ENCODE results near the gene GNB1. TPM values are rescaled to one million over a fixed set of nuclear protein-coding genes. Genes with fewer than 3 reads are reported as not detected.

The GNB1 gene
- total and polyA plus RNA-seq, 2 of the 4 experiments (the other 2 are of a cell fraction) = 73.5 to 371 TPM

- no peak overlapping the region for H2AFZ ChIP-seq (replicated peaks; ENCODE audit: low read length, poor library complexity)
- no TSS peak for BruUV-seq (replicated peaks)
- H3K9me3 ChIP-seq (ENCODE audit: control insufficient read depth, insufficient read depth, low read length) = no peaks in the 10 kb centered on the region
- no CpG with 5 or more reads among the region's 7 CpGs for WGBS, 2 experiments (ENCODE audit: extremely low coverage in 2 of 2, insufficient read length in 1 of 2)
- H3K27ac ChIP-seq (ENCODE audit: insufficient read depth, low read length) = no peak overlapping the region
- no peak for DNase-seq
- POLR2A ChIA-PET (ENCODE audit: unreplicated experiment) = no interaction called here
- H4K91ac ChIP-seq (ENCODE audit: insufficient read depth, low read depth, low read length) = no peak overlapping the region
- intact Hi-C loops (cut with micrococcal nuclease) (no loop called here), in situ Hi-C loops (cut with MboI; ENCODE audit: low sequenced_read_pairs) (no loop called here), dilution Hi-C loops (cut with HindIII; ENCODE audit: low sequenced_read_pairs, unreplicated experiment) (no loop called here)
- H3K9ac ChIP-seq (ENCODE audit: low read depth, low read length) = no peak overlapping the region
- no peak overlapping the region for H3K4ac ChIP-seq (ENCODE audit: low read depth, low read length)
- no peak overlapping the region for H3K14ac ChIP-seq (replicated peaks; ENCODE audit: low read depth, low read length)
- no peak overlapping the region for H3K4me2 ChIP-seq (ENCODE audit: low read depth, low read length)
- H2AK9ac ChIP-seq (replicated peaks; ENCODE audit: low read depth, low read length, poor library complexity) = no peak overlapping the region
- H3K56ac ChIP-seq (ENCODE audit: extremely low read depth, insufficient read depth, low read length) = no peak overlapping the region
- H2BK20ac ChIP-seq (ENCODE audit: low read depth, low read length) = no peak overlapping the region
- peaks cover 32% of the 10 kb centered on the region for H3K36me3 ChIP-seq (ENCODE audit: control insufficient read depth, insufficient read depth, low read length)
- H2AK5ac ChIP-seq (ENCODE audit: low read depth, low read length) = no peak overlapping the region
- no peak overlapping the region for H4K8ac ChIP-seq (ENCODE audit: low read depth in 2 of 2, low read length in 2 of 2)
- peaks cover 100% of the 10 kb centered on the region for H4K20me1 ChIP-seq (ENCODE audit: insufficient read depth, low read length)
- no peak for TF ChIP-seq BHLHE40 (IDR thresholded peaks at IDR 0.05; ENCODE audit: low read depth, low read length)
- TF ChIP-seq POLR2A (IDR thresholded peaks at IDR 0.05; ENCODE audit: low read depth, low read length) = no peak
- TF ChIP-seq, protein P1, sequence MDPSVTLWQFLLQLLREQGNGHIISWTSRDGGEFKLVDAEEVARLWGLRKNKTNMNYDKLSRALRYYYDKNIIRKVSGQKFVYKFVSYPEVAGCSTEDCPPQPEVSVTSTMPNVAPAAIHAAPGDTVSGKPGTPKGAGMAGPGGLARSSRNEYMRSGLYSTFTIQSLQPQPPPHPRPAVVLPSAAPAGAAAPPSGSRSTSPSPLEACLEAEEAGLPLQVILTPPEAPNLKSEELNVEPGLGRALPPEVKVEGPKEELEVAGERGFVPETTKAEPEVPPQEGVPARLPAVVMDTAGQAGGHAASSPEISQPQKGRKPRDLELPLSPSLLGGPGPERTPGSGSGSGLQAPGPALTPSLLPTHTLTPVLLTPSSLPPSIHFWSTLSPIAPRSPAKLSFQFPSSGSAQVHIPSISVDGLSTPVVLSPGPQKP (IDR thresholded peaks at IDR 0.05; ENCODE audit: borderline replicate concordance, low read depth, low read length) = no peak
- TF ChIP-seq CEBPB (IDR thresholded peaks at IDR 0.05; ENCODE audit: low read depth, low read length) = no peak
- TF ChIP-seq CTCF (conservative IDR thresholded peaks at IDR 0.05; ENCODE audit: low read depth, low read length) = no peak
- TF ChIP-seq RAD21 (IDR thresholded peaks at IDR 0.05; ENCODE audit: low read length) = no peak
- TF ChIP-seq CHD1 (IDR thresholded peaks at IDR 0.05; ENCODE audit: low read depth, low read length) = no peak
- no peak for TF ChIP-seq NFE2L2 (IDR thresholded peaks at IDR 0.05; ENCODE audit: low read depth, low read length)
- TF ChIP-seq MAFK (IDR thresholded peaks at IDR 0.05; ENCODE audit: low read depth, low read length) = no peak
- no peak for TF ChIP-seq RCOR1 (IDR thresholded peaks at IDR 0.05; ENCODE audit: insufficient replicate concordance, low read length)
- no peak for TF ChIP-seq SMC3 (IDR thresholded peaks at IDR 0.05; ENCODE audit: low read depth, low read length)
- TF ChIP-seq MXI1 (IDR thresholded peaks at IDR 0.05; ENCODE audit: borderline replicate concordance, low read depth, low read length) = no peak
- no peak for TF ChIP-seq RFX5 (IDR thresholded peaks at IDR 0.05; ENCODE audit: low read depth, low read length)
- no peak for TF ChIP-seq FOS (IDR thresholded peaks at IDR 0.05; ENCODE audit: low read depth, low read length)
- TF ChIP-seq USF2 (IDR thresholded peaks at IDR 0.05; ENCODE audit: low read depth, low read length) = no peak
- no peak for TF ChIP-seq MAZ (IDR thresholded peaks at IDR 0.05; ENCODE audit: borderline replicate concordance, low read depth, low read length)
- peaks cover 0 to 73% of the 10 kb centered on the region in 2 experiments; a peak in 2 of 4 replicates for H3K79me1 ChIP-seq (ENCODE audit: low read depth in 1 of 2, low read length in 2 of 2)
- H3K9me1 ChIP-seq (ENCODE audit: insufficient read depth, low read length) = peaks cover 64% of the 10 kb centered on the region
- no peak overlapping the region for H3K18ac ChIP-seq (ENCODE audit: low read depth, low read length)
- CTCF ChIA-PET = no interaction called here
- H3K4me1 ChIP-seq (ENCODE audit: control insufficient read depth, insufficient read depth, low read length) = peaks cover 21% of the 10 kb centered on the region
- no peak overlapping the region for H2BK120ac ChIP-seq (ENCODE audit: low read depth, low read length)
- H2BK15ac ChIP-seq (ENCODE audit: low read depth, low read length) = no peak overlapping the region
- H3K23ac ChIP-seq (ENCODE audit: low read depth, low read length) = no peak overlapping the region
- no peak overlapping the region for H3K4me3 ChIP-seq (ENCODE audit: insufficient read depth, low read depth, low read length)
- peak overlapping the region; percentile 17 for H2BK5ac ChIP-seq (ENCODE audit: low read depth, low read length, poor library complexity, severe bottlenecking)
- no peaks in the 10 kb centered on the region for H3K27me3 ChIP-seq (ENCODE audit: control insufficient read depth, insufficient read depth, low read length)
- no peak for ATAC-seq (ENCODE audit: low read depth)
- H4K5ac ChIP-seq (ENCODE audit: low read depth, low read length) = no peak overlapping the region
Observed at GRCh38 chr1:1874901-1875300, 16.0 kb downstream of the GNB1 start.

Measured in IMR-90 (cell line).